H1 (cell line): ENCODE measurements around the gene DLL4. TPM values are rescaled to one million over a fixed set of nuclear protein-coding genes. Genes with fewer than 3 reads are reported as not detected.

ENCODE experiments used
- CTCF ChIA-PET: fragments of 300-600 bp; sonication (Branson Sonifier 250); formaldehyde crosslinking; loops from one replicate; lab custom pipeline; 2021; ENCODE audit not compliant: partially characterized antibody; lab: Charles Lee
- POLR2A ChIA-PET: fragments of 300-600 bp; sonication (Branson Sonifier 250); formaldehyde crosslinking; loops from one replicate; lab custom pipeline; 2021; ENCODE audit warnings: inconsistent platforms; ENCODE audit not compliant: partially characterized antibody; lab: Charles Lee
- DNase-seq, 2 experiments: peaks; one replicate each; pipeline versions ENCODE4 v3.0.0 to v3.0.0-alpha.2; 2010 to 2022; ENCODE audit warnings: low spot score in 2 of 2, low read depth in 1 of 2, mixed read lengths in 1 of 2
- FAIRE-seq: peaks from 2 replicates; lab custom pipeline; 2011; peaks lifted over from hg19 to GRCh38; lab: Jason Lieb, UNC
- H2AFZ ChIP-seq: 2 replicates; pipeline ENCODE4 v1.8.1; 2012; ENCODE audit warnings: low read length, inconsistent platforms
- H2AK5ac ChIP-seq: 2 replicates; pipeline ENCODE4 v1.6.1; 2013; ENCODE audit warnings: low read depth, low read length
- H2BK120ac ChIP-seq: replicated peaks from 2 replicates; pipeline ENCODE3; 2013; ENCODE audit warnings: low read depth, low read length, inconsistent platforms
- H2BK12ac ChIP-seq: 2 replicates; pipeline ENCODE4 v1.6.1; 2013; ENCODE audit warnings: low read depth, low read length
- H2BK15ac ChIP-seq: 2 replicates; pipeline ENCODE4 v1.6.1; 2013; ENCODE audit warnings: low read length
- H2BK20ac ChIP-seq: 2 replicates; pipeline ENCODE4 v1.6.1; 2013; ENCODE audit warnings: low read length
- H2BK5ac ChIP-seq: 2 replicates; pipeline ENCODE4 v1.6.1; 2013; ENCODE audit warnings: low read depth, low read length
- H3K14ac ChIP-seq: 2 replicates; pipeline ENCODE4 v1.6.1; 2013; ENCODE audit warnings: inconsistent platforms; ENCODE audit not compliant: insufficient read length
- H3K18ac ChIP-seq: 2 replicates; pipeline ENCODE4 v1.6.1; 2013; ENCODE audit warnings: low read length; ENCODE audit errors: extremely low read depth
- H3K23ac ChIP-seq: 2 replicates; pipeline ENCODE4 v1.6.1; 2013; ENCODE audit warnings: inconsistent platforms; ENCODE audit not compliant: insufficient read length
- H3K23me2 ChIP-seq: 2 replicates; pipeline ENCODE4 v1.6.1; 2013; ENCODE audit warnings: low read depth, low read length
- H3K27ac ChIP-seq: 2 replicates; pipeline ENCODE4 v1.6.1; 2011; ENCODE audit warnings: low read depth, low read length, inconsistent platforms
- H3K27me3 ChIP-seq, 4 experiments: replicated peaks in 1 of 4; 1 replicate in 1 of 4; 2 replicates in 3 of 4; pipeline versions ENCODE4 v1.6.1 to v1.8.1; 2011 to 2013; ENCODE audit warnings: low read length in 3 of 4, mild to moderate bottlenecking in 3 of 4, inconsistent platforms in 2 of 4, mixed read lengths in 2 of 4, moderate library complexity in 1 of 4; ENCODE audit not compliant: control insufficient read depth in 3 of 4, insufficient read depth in 3 of 4; ENCODE audit errors: extremely low read depth in 1 of 4
- H3K36me3 ChIP-seq, 4 experiments: 2 replicates each; pipeline versions ENCODE4 v1.6.1 to v1.8.1; 2011 to 2013; ENCODE audit warnings: mild to moderate bottlenecking in 4 of 4, low read length in 3 of 4, moderate library complexity in 2 of 4, control low read depth in 1 of 4, inconsistent platforms in 1 of 4; ENCODE audit not compliant: insufficient read depth in 4 of 4, control insufficient read depth in 2 of 4
- H3K4ac ChIP-seq: replicated peaks from 2 replicates; pipeline ENCODE3; 2013; ENCODE audit warnings: low read length, low read depth, mixed read lengths, inconsistent platforms; ENCODE audit not compliant: insufficient read length
- H3K4me1 ChIP-seq, 4 experiments: replicated peaks in 1 of 4; 1 replicate in 1 of 4; 2 replicates in 3 of 4; pipeline versions ENCODE4 v1.6.1 to v1.8.1; 2011 to 2013; ENCODE audit warnings: low read length in 3 of 4, inconsistent platforms in 2 of 4, mixed read lengths in 1 of 4; ENCODE audit not compliant: insufficient read depth in 4 of 4, control insufficient read depth in 3 of 4
- H3K4me2 ChIP-seq, 2 experiments: 2 replicates each; pipeline versions ENCODE4 v1.6.1 to v1.8.1; 2011 to 2013; ENCODE audit warnings: low read depth in 2 of 2, low read length in 2 of 2, control low read depth in 1 of 2, inconsistent platforms in 1 of 2, mild to moderate bottlenecking in 1 of 2; ENCODE audit not compliant: insufficient read depth in 1 of 2
- H3K4me3 ChIP-seq, 4 experiments: fragments of 200-600, 300-600 bp in 1 of 4; sonication (generic), shearing (Covaris generic), sonication (Bioruptor Twin) in 1 of 4; 2 replicates each; pipeline versions ENCODE4 v1.5.1 to v1.8.1; 2011 to 2016; ENCODE audit warnings: low read length in 4 of 4, low read depth in 3 of 4, control low read depth in 2 of 4, inconsistent platforms in 2 of 4, mild to moderate bottlenecking in 2 of 4, mixed read lengths in 1 of 4, moderate library complexity in 1 of 4; ENCODE audit not compliant: insufficient read depth in 2 of 4; ENCODE audit errors: extremely low read depth in 1 of 4
- H3K56ac ChIP-seq: replicated peaks from 2 replicates; pipeline ENCODE3; 2013; ENCODE audit warnings: low read depth, mild to moderate bottlenecking, mixed read lengths, low read length, inconsistent platforms; ENCODE audit not compliant: insufficient read length
- H3K79me1 ChIP-seq: 2 replicates; pipeline ENCODE4 v1.6.1; 2013; ENCODE audit warnings: low read depth, low read length, control low read depth
- H3K79me2 ChIP-seq, 2 experiments: 2 replicates each; pipeline versions ENCODE4 v1.6.1 to v1.8.1; 2012 to 2013; ENCODE audit warnings: low read length in 2 of 2, mild to moderate bottlenecking in 2 of 2, inconsistent platforms in 1 of 2; ENCODE audit not compliant: insufficient read depth in 2 of 2, control insufficient read depth in 1 of 2
- H3K9ac ChIP-seq, 4 experiments: replicated peaks in 1 of 4; 1 replicate in 1 of 4; 2 replicates in 3 of 4; pipeline versions ENCODE4 v1.6.1 to v1.8.1; 2011 to 2013; ENCODE audit warnings: low read depth in 3 of 4, low read length in 3 of 4, control low read depth in 2 of 4, mild to moderate bottlenecking in 2 of 4, moderate library complexity in 2 of 4, inconsistent platforms in 1 of 4; ENCODE audit errors: extremely low read depth in 1 of 4
- H3K9me3 ChIP-seq, 2 experiments: 2 replicates each; pipeline versions ENCODE4 v1.6.1 to v1.8.1; 2012 to 2013; ENCODE audit warnings: mild to moderate bottlenecking in 2 of 2, moderate library complexity in 2 of 2, control low read depth in 1 of 2, inconsistent platforms in 1 of 2, low read depth in 1 of 2, low read length in 1 of 2, mixed read lengths in 1 of 2; ENCODE audit not compliant: insufficient read depth in 2 of 2
- H4K20me1 ChIP-seq, 2 experiments: replicated peaks in 1 of 2; 2 replicates each; pipeline versions ENCODE3 to v1.8.1; 2011 to 2013; ENCODE audit warnings: inconsistent platforms in 2 of 2, low read length in 2 of 2, mild to moderate bottlenecking in 1 of 2; ENCODE audit not compliant: insufficient read depth in 2 of 2, control insufficient read depth in 1 of 2
- H4K5ac ChIP-seq: 2 replicates; pipeline ENCODE4 v1.6.1; 2013; ENCODE audit warnings: low read length, low read depth, mixed read lengths, inconsistent platforms; ENCODE audit not compliant: insufficient read length
- H4K8ac ChIP-seq: 2 replicates; pipeline ENCODE4 v1.8.0; 2013; ENCODE audit warnings: mild to moderate bottlenecking, moderate library complexity, low read length, inconsistent platforms; ENCODE audit not compliant: insufficient read depth; ENCODE audit errors: extremely low read depth
- H4K91ac ChIP-seq: replicated peaks from 2 replicates; pipeline ENCODE3; 2013; ENCODE audit warnings: low read length, mixed read lengths, inconsistent platforms; ENCODE audit not compliant: insufficient read length
- BACH1 ChIP-seq: IDR thresholded peaks from 2 replicates; pipeline ENCODE4 v1.6.1; 2012; ENCODE audit warnings: low read length, improper control_type of control experiment
- GABPA ChIP-seq: IDR thresholded peaks from 2 replicates; pipeline ENCODE4 v1.6.1; 2011; ENCODE audit warnings: mild to moderate bottlenecking, low read length, moderate library complexity, borderline replicate concordance; ENCODE audit not compliant: insufficient read depth
- RAD21 ChIP-seq, 2 experiments: IDR thresholded peaks in 1 of 2; conservative IDR thresholded peaks in 1 of 2; 2 replicates each; pipeline ENCODE4 v1.6.1; 2011; ENCODE audit warnings: low read depth in 2 of 2, low read length in 2 of 2, improper control_type of control experiment in 1 of 2, inconsistent platforms in 1 of 2, mild to moderate bottlenecking in 1 of 2, moderate library complexity in 1 of 2
- SUZ12 ChIP-seq: fragments of 200-600 bp; sonication (generic); IDR thresholded peaks from 2 replicates; pipeline ENCODE4 v1.6.1; 2012; ENCODE audit warnings: mild to moderate bottlenecking, inconsistent platforms, low read length, moderate library complexity, mixed read lengths
- ZNF274 ChIP-seq: IDR thresholded peaks from 2 replicates; pipeline ENCODE4 v1.7.0; 2012; ENCODE audit warnings: low read length, borderline replicate concordance; ENCODE audit errors: extremely low read depth
- WGBS, 2 experiments: shearing (Covaris generic) in 1 of 2; methylation state at CpG; one replicate each; pipeline versions ENCODE4 v1.1.6 to v1.1.7; 2013 to 2015; ENCODE audit warnings: low lambda C conversion rate in 2 of 2, mixed read lengths in 2 of 2, inconsistent platforms in 1 of 2, low coverage in 1 of 2, missing lambda C conversion rate in 1 of 2; ENCODE audit not compliant: insufficient replicate concordance in 2 of 2, insufficient coverage in 1 of 2, insufficient read length in 1 of 2; ENCODE audit errors: extremely low coverage in 1 of 2, missing lambda C conversion rate in 1 of 2; 5-methylcytosine and 5-hydroxymethylcytosine counted together
- polyA plus RNA-seq, 7 experiments: library from polyadenylated mRNA; depleted of rRNA in 3 of 7; stranded (reverse) in 5 of 7; unstranded in 2 of 7; fragments of >200 nt in 5 of 7; fragments of 200-250 nt in 2 of 7; gene quantifications; 1 replicate in 5 of 7; 2 replicates in 1 of 7; 4 replicates in 1 of 7; pipeline versions ENCODE4 v1.2.1 to v1.2.3, GENCODE V29; 2011 to 2013; ENCODE audit warnings: missing spikeins in 2 of 7, mixed read lengths in 2 of 7
- total RNA-seq: library from RNA; stranded (reverse); fragmentation: NEBNext Ultra II Directional; extraction: Animal tissue kit (Norgen Biotek cat#: 25700); gene quantifications from 2 replicates; pipeline ENCODE4 v1.2.1, GENCODE V29; 2021

The DLL4 gene
- total and polyA plus RNA-seq, 2 of the 8 experiments (the other 6 are each of a cell fraction or from before 2014, with no cell fraction given) = 0.23 to 0.60 TPM

DNA sequence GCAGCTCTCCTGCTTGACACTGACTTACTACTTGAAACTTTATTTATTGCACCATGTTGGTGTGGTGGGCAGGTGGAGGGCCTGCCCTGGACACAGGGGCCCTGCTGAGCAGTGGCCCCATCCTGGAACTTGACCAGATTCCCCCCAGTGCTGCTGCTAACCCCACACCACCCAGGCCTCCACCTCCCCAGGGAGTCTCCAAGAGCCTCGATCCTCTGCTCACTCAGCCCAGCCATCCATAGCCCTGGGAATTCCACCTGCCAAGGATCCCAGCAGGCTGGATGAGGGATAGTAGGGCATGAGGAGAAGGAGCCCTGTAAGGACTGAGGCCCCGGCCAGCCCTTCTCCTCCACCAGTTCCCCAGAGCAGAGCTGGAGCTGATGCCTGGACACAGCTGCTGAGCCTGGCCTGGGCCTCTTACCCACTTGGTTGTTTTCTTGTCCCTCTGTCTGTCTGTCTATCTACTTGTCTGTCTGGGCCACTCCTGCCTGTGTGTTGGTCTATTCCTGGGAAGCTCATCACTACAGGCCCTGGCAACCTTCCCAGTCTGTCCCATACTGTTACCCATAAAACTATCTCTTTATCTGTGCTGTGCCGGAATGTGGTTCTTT, 26.9 kb downstream of the DLL4 start:
- Histone ChIP-seq H3K4me2 (peak overlapping the region; percentile 17 to 84; a peak in 2 of 4 replicates), H3K4me1 (peaks cover 2 to 11% (median 8%) of the 10 kb centered on the region in 4 experiments; a peak in 6 of 7 replicates), H2AFZ (no peak overlapping the region), H3K9ac (no peak overlapping the region), H3K23me2 (peaks cover 10% of the 10 kb centered on the region), H4K5ac (no peak overlapping the region), H4K8ac (0 out of 2 replicates have a peak overlapping the region, but pooled peaks have one; percentile 26), H3K18ac (no peak overlapping the region), H2BK120ac (no peak overlapping the region), H2BK20ac (no peak overlapping the region), H3K14ac (no peak overlapping the region), H3K56ac (no peak overlapping the region), H3K4me3 (peak overlapping the region in 1 of 4 experiments; percentile 92; a peak in 2 of 8 replicates), H3K27me3 (no peaks in the 10 kb centered on the region), H2BK5ac (peak overlapping the region; percentile 31; the same call in 1 of the 2 replicates), H2BK15ac (no peak overlapping the region), H3K79me2 (peaks cover 0 to 28% of the 10 kb centered on the region in 2 experiments; a peak in 2 of 4 replicates), H4K20me1 (peaks cover 0 to 12% of the 10 kb centered on the region in 2 experiments), H3K4ac (no peak overlapping the region), H3K27ac (no peak overlapping the region), H3K9me3 (no peaks in the 10 kb centered on the region), H2AK5ac (no peak overlapping the region), H3K23ac (no peak overlapping the region), H3K79me1 (no peaks in the 10 kb centered on the region; the same call in 1 of the 2 replicates), H4K91ac (no peak overlapping the region), H3K36me3 (peaks cover 8 to 33% (median 12%) of the 10 kb centered on the region in 4 experiments), H2BK12ac (no peak overlapping the region)
- DNase-seq = no peak
- POLR2A ChIA-PET = interaction anchor here (0.7 to 43.8 kb wide), 14 partner anchors 4 to 377 kb away, joined by 3 to 1505 read pairs (median 6); partner anchors contain the start of genes CHAC1, DLL4, NUSAP1 and OIP5
- 90% methylated on average over 3 of the region's 3 CpGs; no CpG with 5 or more reads in 1 of the 2 experiments for WGBS, 2 experiments
- no peak for TF ChIP-seq RAD21 (IDR thresholded peaks at IDR 0.05 in 1 of 2, conservative IDR thresholded peaks at IDR 0.05 in 1 of 2; ENCODE audit: low read depth in 2 of 2, low read length in 2 of 2)
- no peak for TF ChIP-seq BACH1
- TF ChIP-seq GABPA = no peak
- no peak for TF ChIP-seq SUZ12
- no peak for TF ChIP-seq ZNF274
- CTCF ChIA-PET = interaction anchor here (1.1 to 7.8 kb wide), 5 partner anchors 14 to 51 kb away, joined by 3 to 60 read pairs (median 17); partner anchors contain the start of gene DLL4
- no peak for FAIRE-seq
